NB4 (cell line): ENCODE measurements around the gene PDGFA.
A peak's percentile ranks its signal among the peaks of the same experiment; 100 is the strongest.

Experiments
- DNase-seq: peaks from one replicate; pipeline ENCODE4 v3.0.0; 2010; ENCODE audit warnings: low read depth
- H3K4me3 ChIP-seq: one replicate; pipeline ENCODE4 v1.5.1; 2011; ENCODE audit warnings: mild to moderate bottlenecking, low read depth, low read length, moderate library complexity
- CTCF ChIP-seq: IDR thresholded peaks from one replicate; pipeline ENCODE4 v1.5.1; 2012; ENCODE audit warnings: low read depth, low read length
- MAX ChIP-seq: IDR thresholded peaks from 2 replicates; pipeline ENCODE4 v1.6.1; 2011; ENCODE audit warnings: low read depth, low read length
- MYC ChIP-seq: IDR thresholded peaks from 2 replicates; pipeline ENCODE4 v1.6.1; 2011; ENCODE audit warnings: low read depth, low read length
- POLR2A ChIP-seq: IDR thresholded peaks from 2 replicates; pipeline ENCODE4 v1.6.1; 2011; ENCODE audit warnings: mild to moderate bottlenecking; ENCODE audit not compliant: insufficient read length; ENCODE audit errors: extremely low read depth

The PDGFA gene

GRCh38 chr7:524800-525199, 5.2 kb upstream of the PDGFA start:
- H3K4me3 ChIP-seq = no peak overlapping the region
- no peak for TF ChIP-seq POLR2A
- DNase-seq = no peak

GRCh38 chr7:523347-524336, 4.0 kb upstream of the PDGFA start:
- TF ChIP-seq POLR2A = no peak
- H3K4me3 ChIP-seq = no peak overlapping the region
- DNase-seq = no peak

- TF ChIP-seq MAX = no peak
- TF ChIP-seq CTCF = no peak
- TF ChIP-seq MYC = no peak
- no peak for TF ChIP-seq POLR2A
- DNase-seq = no peak
- H3K4me3 ChIP-seq = no peak overlapping the region
Measured at GRCh38 chr7:522951-523314, 3.3 kb upstream of the PDGFA start.

- DNase-seq = peak; percentile 44
- TF ChIP-seq MAX = no peak
- TF ChIP-seq MYC = no peak
- TF ChIP-seq CTCF = no peak
- TF ChIP-seq POLR2A = no peak
- no peak overlapping the region for H3K4me3 ChIP-seq
Measured at GRCh38 chr7:522071-522950, 2.7 kb upstream of the PDGFA start.

GRCh38 chr7:521221-522070, 1.8 kb upstream of the PDGFA start:
- TF ChIP-seq POLR2A = no peak
- TF ChIP-seq MAX = no peak
- TF ChIP-seq MYC = no peak
- no peak for TF ChIP-seq CTCF
- H3K4me3 ChIP-seq = no peak overlapping the region
- DNase-seq = no peak

- no peak for DNase-seq
- no peak for TF ChIP-seq POLR2A
- TF ChIP-seq CTCF = no peak
- no peak for TF ChIP-seq MAX
- no peak for TF ChIP-seq MYC
- no peak overlapping the region for H3K4me3 ChIP-seq
Measured at GRCh38 chr7:520503-521161, 986 bp upstream of the PDGFA start.
